22Rv1 (cell line): Measurements from ENCODE around the gene RHOG.
"Not testable (repeated sequence)": the region's sequence is repeated elsewhere in the genome, so short reads cannot be mapped to it uniquely, and the experiment has no call there.

Source experiments
- H3K27ac ChIP-seq: fragments of 450-650 bp; 2 replicates; pipeline ENCODE4 v1.5.1; 2017
- CTCF ChIP-seq: fragments of 450-650 bp; IDR thresholded peaks from 2 replicates; pipeline ENCODE4 v1.5.1; 2017; ENCODE audit warnings: mild to moderate bottlenecking
- ZFX ChIP-seq: fragments of 450-650 bp; IDR thresholded peaks from 2 replicates; pipeline ENCODE4 v1.6.1; 2017; ENCODE audit warnings: antibody characterized with exemption, borderline replicate concordance

RHOG gene

GRCh38 chr11:3797329-3798090 is 43.2 kb downstream of the RHOG start, which contains the start of gene NUP98:
Gene NUP98, minus strand, starts transcription at chr11:3797554. Its CDS starts 15,437 bp downstream, at chr11:3782117.
- peak within 1 kb of the TSS; percentile 90 for H3K27ac ChIP-seq
- no peak; the same call in 1 of the 2 replicates for TF ChIP-seq CTCF

GRCh38 chr11:3796801-3797328 is 43.9 kb downstream of the RHOG start:
- TF ChIP-seq ZFX: no peak
- TF ChIP-seq CTCF: no peak
- peak overlapping the region; percentile 90 for H3K27ac ChIP-seq

- H3K27ac ChIP-seq: peak overlapping the region; percentile 90
- TF ChIP-seq ZFX (no peak), CTCF (no peak)
Observed at GRCh38 chr11:3796346-3796745, 44.4 kb downstream of the RHOG start.

- no peak for TF ChIP-seq ZFX
- TF ChIP-seq CTCF: no peak
- no peak overlapping the region for H3K27ac ChIP-seq
Observed at GRCh38 chr11:3796002-3796311, 44.8 kb downstream of the RHOG start.

- H3K27ac ChIP-seq: no peak overlapping the region
Observed at GRCh38 chr11:3795131-3796001, 45.4 kb downstream of the RHOG start.

GRCh38 chr11:3794387-3794786 is 46.4 kb downstream of the RHOG start:
- not testable (repeated sequence) for H3K27ac ChIP-seq

More at GRCh38 chr11:3795131-3796001, 45.4 kb downstream of the RHOG start:
- TF ChIP-seq ZFX (no peak), CTCF (no peak)

GRCh38 chr11:3786781-3787428 is 53.9 kb downstream of the RHOG start:
- TF ChIP-seq CTCF (no peak), ZFX (no peak)
- H3K27ac ChIP-seq: peak overlapping the region; percentile 65
